Activated naive CD4-positive, alpha-beta T cell treated with anti-CD3 and anti-CD28 coated beads, Interleukin-2, amount 50 U/mL, for 16 hours (primary cell): ENCODE measurements around the gene TPCN2.

Experiments used
- DNase-seq: peaks from one replicate; pipeline ENCODE4 v3.0.0-alpha.2; 2020

TPCN2 gene

DNA sequence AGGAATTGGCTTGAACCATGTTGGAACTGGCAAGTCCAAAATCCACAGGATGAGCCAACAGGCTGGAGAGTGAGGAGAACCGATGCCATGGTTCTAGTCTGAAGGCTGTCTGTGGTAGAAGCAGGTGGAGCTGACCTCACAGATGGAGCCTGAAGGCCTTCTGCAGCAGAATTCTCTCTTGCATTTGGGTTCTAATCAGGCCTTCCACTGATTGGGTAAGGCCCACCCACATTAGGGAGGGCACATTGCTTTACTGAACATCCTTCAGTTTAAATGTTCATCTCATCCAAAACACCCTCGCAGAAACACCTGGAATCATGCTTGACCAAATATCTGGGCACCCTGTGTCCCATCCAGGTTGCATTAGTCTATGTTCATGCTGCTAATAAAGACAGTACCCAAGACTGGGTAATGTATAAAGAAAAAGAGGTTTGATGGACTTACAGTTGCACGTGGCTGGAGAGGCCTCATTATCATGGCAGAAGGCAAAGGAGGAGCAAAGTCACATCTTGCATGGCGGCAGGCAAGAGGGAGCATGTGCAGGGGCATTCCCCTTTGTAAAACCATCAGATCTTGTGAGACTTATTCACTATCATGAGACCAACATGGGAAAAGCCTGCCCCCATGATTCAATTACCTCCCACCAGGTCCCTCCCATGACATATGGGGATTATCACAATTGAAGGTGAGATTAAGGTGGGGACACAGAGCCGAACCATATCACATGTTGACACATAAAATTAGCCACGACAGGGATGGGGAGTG lies 122.9 kb downstream of the TPCN2 start:
- no peak for DNase-seq

- DNase-seq: no peak
These were observed 123.9 kb downstream of the TPCN2 start for GRCh38 chr11:69172674-69173073.

- DNase-seq: no peak
These were observed 124.6 kb downstream of the TPCN2 start for GRCh38 chr11:69173331-69173730.

DNA sequence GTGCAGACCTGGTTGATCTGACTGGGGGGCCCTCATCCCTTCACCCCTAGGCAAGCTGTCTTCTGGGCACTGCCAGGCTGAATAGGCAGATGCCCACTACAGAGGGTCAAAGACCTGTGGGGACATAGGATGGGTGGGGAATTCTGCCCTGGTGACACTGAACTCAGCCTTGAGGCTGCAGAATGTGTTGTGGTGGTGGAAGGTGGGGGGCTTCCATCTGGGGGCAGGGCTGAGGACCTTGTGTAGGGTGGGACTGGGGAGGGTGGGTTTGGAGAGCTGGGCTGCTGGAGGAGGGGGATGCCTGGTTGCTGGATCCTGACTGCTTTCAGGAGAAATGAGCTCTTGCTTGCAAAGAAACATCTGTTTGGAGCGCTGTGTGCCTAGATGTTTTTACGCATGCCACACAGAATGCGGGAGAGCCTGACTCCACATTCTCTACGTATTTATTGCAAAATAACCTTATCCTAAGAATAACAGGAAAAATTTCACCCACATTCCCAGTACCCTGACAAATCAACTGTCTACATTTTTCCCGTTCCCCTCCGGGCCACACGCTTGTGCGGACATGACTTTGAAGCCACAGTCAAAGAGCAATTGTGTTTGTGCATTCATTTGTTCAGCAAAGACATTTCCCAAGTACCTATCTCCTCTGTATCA lies 125.3 kb downstream of the TPCN2 start:
- no peak for DNase-seq

- no peak for DNase-seq
These were observed 126.1 kb downstream of the TPCN2 start for GRCh38 chr11:69174841-69175240.

- no peak for DNase-seq
These were observed 130.2 kb downstream of the TPCN2 start for GRCh38 chr11:69178819-69179482.

DNA sequence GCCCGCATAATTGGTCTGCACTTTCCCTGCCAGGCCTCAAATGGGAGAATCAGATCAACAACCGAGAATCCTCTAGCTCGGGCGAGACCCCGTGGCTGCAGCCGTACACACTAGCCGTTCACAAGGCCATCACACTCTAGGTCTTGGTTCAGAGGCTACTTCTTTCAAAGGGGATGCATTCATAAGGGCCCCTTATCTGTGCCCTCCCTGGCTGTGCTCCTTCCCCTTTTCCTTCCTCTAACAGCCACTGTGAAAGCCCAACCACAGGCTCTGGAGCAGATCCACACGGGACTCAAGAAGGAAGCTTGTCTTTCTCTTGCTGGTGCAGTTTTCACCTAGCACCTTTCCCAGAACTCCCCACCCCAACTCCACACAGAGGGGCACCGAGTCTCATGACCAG lies 131.5 kb downstream of the TPCN2 start:
- DNase-seq: no peak

- DNase-seq: no peak
These were observed 132.0 kb downstream of the TPCN2 start for GRCh38 chr11:69180726-69181125.

DNA sequence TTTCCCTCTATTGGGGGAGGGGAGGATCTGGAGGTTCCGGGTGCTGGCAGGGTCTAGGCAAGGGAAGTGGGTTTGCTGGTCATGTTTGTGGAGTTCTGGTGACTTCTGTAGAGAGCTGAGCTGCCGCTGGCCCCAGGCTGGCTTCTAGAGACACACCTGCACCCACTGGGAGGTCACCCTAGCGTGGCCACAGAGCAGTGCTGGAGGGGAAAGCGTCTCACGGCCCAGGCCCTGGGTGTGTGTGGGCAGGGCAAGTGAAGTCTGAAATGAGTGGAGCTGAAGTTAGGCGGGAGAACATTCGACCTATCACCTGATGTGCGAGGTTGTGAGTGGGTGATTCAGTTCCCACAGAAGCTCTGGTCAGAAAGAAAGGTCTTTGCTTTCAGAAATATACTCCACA lies 134.9 kb downstream of the TPCN2 start:
- no peak for DNase-seq
